Measurements from ENCODE around the gene JUP. TPM values are rescaled to one million over a fixed set of nuclear protein-coding genes. Genes with fewer than 3 reads are reported as not detected.

The JUP gene
- total RNA-seq (10 to 100 TPM; 40.7 to 56.0 TPM), polyA plus RNA-seq (10 to 100 TPM; 39.1 to 47.7 TPM)

- no peaks in the 10 kb centered on the region for H3K36me3 ChIP-seq (ENCODE audit: control insufficient read depth in 4 of 4, insufficient read depth in 3 of 4, low read depth in 1 of 4, low read length in 3 of 4)
- H3K4me1 ChIP-seq (ENCODE audit: control insufficient read depth in 4 of 4, insufficient read depth in 4 of 4, low read length in 3 of 4) = peaks cover 8 to 30% (median 23%) of the 10 kb centered on the region in 4 donors
- DNase-seq (ENCODE audit: low spot score) = peak; percentile 98
- H3K9ac ChIP-seq (ENCODE audit: low read depth in 1 of 2, low read length in 2 of 2) = peak within 1 kb of the TSS; percentile 53 to 88
- H3K27ac ChIP-seq (ENCODE audit: low read depth in 1 of 2, low read length in 2 of 2) = peak within 1 kb of the TSS; percentile 84 to 86
- no peaks in the 10 kb centered on the region for H3K27me3 ChIP-seq (ENCODE audit: control insufficient read depth in 4 of 4, insufficient read depth in 4 of 4, low read length in 3 of 4)
- WGBS = under 1% methylated on average over 79 of the region's 79 CpGs
- TF ChIP-seq YY1 (IDR thresholded peaks at IDR 0.05) (peak; percentile 56), HNF4G (IDR thresholded peaks at IDR 0.05) (no peak), NR2F2 (IDR thresholded peaks at IDR 0.05) (peak; percentile 40), CTCF (IDR thresholded peaks at IDR 0.05; ENCODE audit: low read depth, low read length, missing input control) (peak; percentile 62), RXRA (IDR thresholded peaks at IDR 0.05) (peak; percentile 34 to 42), HNF4A (conservative IDR thresholded peaks at IDR 0.05) (peak in 1 of 2 donors; percentile 57), GABPA (IDR thresholded peaks at IDR 0.05 in 1 of 2, conservative IDR thresholded peaks at IDR 0.05 in 1 of 2) (peak in 1 of 2 donors; percentile 30), TAF1 (conservative IDR thresholded peaks at IDR 0.05) (peak; percentile 52), FOXA2 (IDR thresholded peaks at IDR 0.05) (no peak), JUND (IDR thresholded peaks at IDR 0.05) (no peak), EGR1 (IDR thresholded peaks at IDR 0.05; ENCODE audit: low read depth in 2 of 2) (no peak), MAX (IDR thresholded peaks at IDR 0.05) (peak; percentile 39), RAD21 (IDR thresholded peaks at IDR 0.05) (peak in 1 of 2 donors; percentile 10), FOXA1 (IDR thresholded peaks at IDR 0.05) (no peak), SP1 (IDR thresholded peaks at IDR 0.05) (peak; percentile 98)
- TF ChIP-seq, protein P1, sequence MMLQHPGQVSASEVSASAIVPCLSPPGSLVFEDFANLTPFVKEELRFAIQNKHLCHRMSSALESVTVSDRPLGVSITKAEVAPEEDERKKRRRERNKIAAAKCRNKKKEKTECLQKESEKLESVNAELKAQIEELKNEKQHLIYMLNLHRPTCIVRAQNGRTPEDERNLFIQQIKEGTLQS (IDR thresholded peaks at IDR 0.05) = no peak
- TF ChIP-seq, protein P2, sequence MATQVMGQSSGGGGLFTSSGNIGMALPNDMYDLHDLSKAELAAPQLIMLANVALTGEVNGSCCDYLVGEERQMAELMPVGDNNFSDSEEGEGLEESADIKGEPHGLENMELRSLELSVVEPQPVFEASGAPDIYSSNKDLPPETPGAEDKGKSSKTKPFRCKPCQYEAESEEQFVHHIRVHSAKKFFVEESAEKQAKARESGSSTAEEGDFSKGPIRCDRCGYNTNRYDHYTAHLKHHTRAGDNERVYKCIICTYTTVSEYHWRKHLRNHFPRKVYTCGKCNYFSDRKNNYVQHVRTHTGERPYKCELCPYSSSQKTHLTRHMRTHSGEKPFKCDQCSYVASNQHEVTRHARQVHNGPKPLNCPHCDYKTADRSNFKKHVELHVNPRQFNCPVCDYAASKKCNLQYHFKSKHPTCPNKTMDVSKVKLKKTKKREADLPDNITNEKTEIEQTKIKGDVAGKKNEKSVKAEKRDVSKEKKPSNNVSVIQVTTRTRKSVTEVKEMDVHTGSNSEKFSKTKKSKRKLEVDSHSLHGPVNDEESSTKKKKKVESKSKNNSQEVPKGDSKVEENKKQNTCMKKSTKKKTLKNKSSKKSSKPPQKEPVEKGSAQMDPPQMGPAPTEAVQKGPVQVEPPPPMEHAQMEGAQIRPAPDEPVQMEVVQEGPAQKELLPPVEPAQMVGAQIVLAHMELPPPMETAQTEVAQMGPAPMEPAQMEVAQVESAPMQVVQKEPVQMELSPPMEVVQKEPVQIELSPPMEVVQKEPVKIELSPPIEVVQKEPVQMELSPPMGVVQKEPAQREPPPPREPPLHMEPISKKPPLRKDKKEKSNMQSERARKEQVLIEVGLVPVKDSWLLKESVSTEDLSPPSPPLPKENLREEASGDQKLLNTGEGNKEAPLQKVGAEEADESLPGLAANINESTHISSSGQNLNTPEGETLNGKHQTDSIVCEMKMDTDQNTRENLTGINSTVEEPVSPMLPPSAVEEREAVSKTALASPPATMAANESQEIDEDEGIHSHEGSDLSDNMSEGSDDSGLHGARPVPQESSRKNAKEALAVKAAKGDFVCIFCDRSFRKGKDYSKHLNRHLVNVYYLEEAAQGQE (IDR thresholded peaks at IDR 0.05) = peak; percentile 82
- TF ChIP-seq, protein P3, sequence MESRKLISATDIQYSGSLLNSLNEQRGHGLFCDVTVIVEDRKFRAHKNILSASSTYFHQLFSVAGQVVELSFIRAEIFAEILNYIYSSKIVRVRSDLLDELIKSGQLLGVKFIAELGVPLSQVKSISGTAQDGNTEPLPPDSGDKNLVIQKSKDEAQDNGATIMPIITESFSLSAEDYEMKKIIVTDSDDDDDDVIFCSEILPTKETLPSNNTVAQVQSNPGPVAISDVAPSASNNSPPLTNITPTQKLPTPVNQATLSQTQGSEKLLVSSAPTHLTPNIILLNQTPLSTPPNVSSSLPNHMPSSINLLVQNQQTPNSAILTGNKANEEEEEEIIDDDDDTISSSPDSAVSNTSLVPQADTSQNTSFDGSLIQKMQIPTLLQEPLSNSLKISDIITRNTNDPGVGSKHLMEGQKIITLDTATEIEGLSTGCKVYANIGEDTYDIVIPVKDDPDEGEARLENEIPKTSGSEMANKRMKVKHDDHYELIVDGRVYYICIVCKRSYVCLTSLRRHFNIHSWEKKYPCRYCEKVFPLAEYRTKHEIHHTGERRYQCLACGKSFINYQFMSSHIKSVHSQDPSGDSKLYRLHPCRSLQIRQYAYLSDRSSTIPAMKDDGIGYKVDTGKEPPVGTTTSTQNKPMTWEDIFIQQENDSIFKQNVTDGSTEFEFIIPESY (IDR thresholded peaks at IDR 0.05) = peak; percentile 28
- H3K9me3 ChIP-seq (ENCODE audit: control insufficient read depth in 4 of 4, low read length in 3 of 4) = no peaks in the 10 kb centered on the region
- H3K4me3 ChIP-seq (ENCODE audit: low read depth in 1 of 3, low read length in 3 of 3) = peak within 1 kb of the TSS; percentile 71 to 94 (median 82)
Observed at GRCh38 chr17:41786227-41787020, at the start of gene JUP. TSS of gene JUP (minus strand) at chr17:41786711. CDS start at chr17:41771854, 14,857 bp downstream.
